A673 (cell line): ENCODE results near the gene KLHL18.

Experiments used
- CTCF ChIP-seq: fragments of 300-800, 200-600 bp; sonication (generic); conservative IDR thresholded peaks from 2 replicates; pipeline ENCODE4 v1.5.1; 2017; ENCODE audit warnings: low read depth, mild to moderate bottlenecking, antibody characterized with exemption, low read length, moderate library complexity, mixed read lengths
- EZH2 ChIP-seq: fragments of 200-600 bp; sonication (generic); IDR thresholded peaks from 2 replicates; pipeline ENCODE4 v1.6.1; 2017; ENCODE audit warnings: borderline replicate concordance, low read depth, mild to moderate bottlenecking, mixed read lengths, antibody characterized with exemption, low read length; ENCODE audit not compliant: poor library complexity, severe bottlenecking

DNA sequence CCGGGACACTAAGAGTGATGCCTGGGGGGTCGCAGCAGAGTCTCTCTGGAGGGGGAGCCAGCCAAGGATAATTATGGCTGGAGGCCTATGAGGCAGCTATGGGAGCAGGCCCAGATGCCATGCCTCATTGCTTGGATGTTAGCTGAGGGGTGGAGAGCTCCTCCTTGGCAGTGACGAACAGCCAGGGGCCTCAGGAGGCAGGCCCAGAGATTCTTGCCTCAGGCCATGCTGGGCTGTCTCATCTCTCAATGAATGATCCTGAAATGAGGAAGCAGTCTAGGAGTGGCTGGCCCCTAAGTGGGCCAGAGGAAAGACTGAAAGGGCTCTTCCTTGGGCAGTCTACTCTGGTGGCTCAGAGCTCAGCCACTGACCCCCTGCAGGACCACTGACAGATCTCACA, 21.4 kb upstream of the KLHL18 start:
- TF ChIP-seq CTCF (no peak), EZH2 (no peak)
